BJ (cell line): ENCODE measurements around the gene PARL. TPM values are rescaled to one million over a fixed set of nuclear protein-coding genes. Genes with fewer than 3 reads are reported as not detected.

ENCODE experiments used
- CTCF ChIA-PET: fragments of 350-600 bp; formaldehyde crosslinking; extraction: SDS; loops from one replicate; lab custom pipeline; 2021; ENCODE audit warnings: antibody characterized with exemption, inconsistent platforms; lab: Yijun Ruan, JAX
- POLR2A ChIA-PET: fragments of 300-600 bp; sonication (Branson Sonifier 250); formaldehyde crosslinking; extraction: SDS; loops from one replicate; lab custom pipeline; 2021; ENCODE audit warnings: antibody characterized with exemption; lab: Charles Lee
- DNase-seq: peaks from one replicate; pipeline ENCODE4 v3.0.0-alpha.2; 2011; ENCODE audit warnings: low read depth
- H3K27me3 ChIP-seq: 2 replicates; pipeline ENCODE4 v1.6.0; 2011; ENCODE audit warnings: low read length; ENCODE audit not compliant: control insufficient read depth, insufficient read depth
- H3K36me3 ChIP-seq: 2 replicates; pipeline ENCODE4 v1.5.1; 2011; ENCODE audit warnings: low read length; ENCODE audit not compliant: control insufficient read depth, insufficient read depth
- H3K4me3 ChIP-seq: 2 replicates; pipeline ENCODE4 v1.5.1; 2011; ENCODE audit warnings: low read depth, mild to moderate bottlenecking, control low read depth, low read length
- polyA plus RNA-seq: library from polyadenylated mRNA; depleted of rRNA; stranded (reverse); fragments of >200 nt; gene quantifications from 2 replicates; pipeline ENCODE4 v1.2.3, GENCODE V29; 2011
- TF ChIP-seq, protein P1 (sequence below): IDR thresholded peaks from 2 replicates; pipeline ENCODE4 v1.5.1; 2011; ENCODE audit warnings: low read depth, mild to moderate bottlenecking, control low read depth, inconsistent platforms, low read length, moderate library complexity; ENCODE audit not compliant: insufficient read depth

PARL gene
- polyA plus RNA-seq, 1 experiment: 33.3 TPM

DNA sequence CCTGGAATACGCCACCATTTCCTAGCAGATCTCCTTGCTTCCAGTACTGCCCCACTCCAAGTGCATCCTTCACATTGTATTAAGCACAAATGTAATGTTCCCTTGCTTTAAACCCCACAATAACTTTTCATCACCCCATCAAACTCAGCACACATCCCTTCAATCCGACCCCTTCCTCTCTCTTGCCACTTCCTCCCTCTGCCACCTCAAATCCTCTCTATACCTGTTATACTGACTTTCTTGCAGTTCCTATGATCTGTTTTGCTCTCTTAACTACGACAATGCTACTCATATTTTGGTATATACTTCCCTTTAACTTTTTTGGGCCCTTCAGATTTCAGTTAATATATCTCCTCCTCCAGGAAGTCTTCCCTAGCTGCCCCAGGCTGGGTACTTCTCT is 14.1 kb downstream of the PARL start:
- POLR2A ChIA-PET: no interaction called here
- TF ChIP-seq, protein P1, sequence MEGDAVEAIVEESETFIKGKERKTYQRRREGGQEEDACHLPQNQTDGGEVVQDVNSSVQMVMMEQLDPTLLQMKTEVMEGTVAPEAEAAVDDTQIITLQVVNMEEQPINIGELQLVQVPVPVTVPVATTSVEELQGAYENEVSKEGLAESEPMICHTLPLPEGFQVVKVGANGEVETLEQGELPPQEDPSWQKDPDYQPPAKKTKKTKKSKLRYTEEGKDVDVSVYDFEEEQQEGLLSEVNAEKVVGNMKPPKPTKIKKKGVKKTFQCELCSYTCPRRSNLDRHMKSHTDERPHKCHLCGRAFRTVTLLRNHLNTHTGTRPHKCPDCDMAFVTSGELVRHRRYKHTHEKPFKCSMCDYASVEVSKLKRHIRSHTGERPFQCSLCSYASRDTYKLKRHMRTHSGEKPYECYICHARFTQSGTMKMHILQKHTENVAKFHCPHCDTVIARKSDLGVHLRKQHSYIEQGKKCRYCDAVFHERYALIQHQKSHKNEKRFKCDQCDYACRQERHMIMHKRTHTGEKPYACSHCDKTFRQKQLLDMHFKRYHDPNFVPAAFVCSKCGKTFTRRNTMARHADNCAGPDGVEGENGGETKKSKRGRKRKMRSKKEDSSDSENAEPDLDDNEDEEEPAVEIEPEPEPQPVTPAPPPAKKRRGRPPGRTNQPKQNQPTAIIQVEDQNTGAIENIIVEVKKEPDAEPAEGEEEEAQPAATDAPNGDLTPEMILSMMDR: no peak
- no peak for DNase-seq
- Histone ChIP-seq H3K36me3 (peaks cover 3% of the 10 kb centered on the region; the same call in 1 of the 2 replicates), H3K4me3 (no peak overlapping the region), H3K27me3 (no peaks in the 10 kb centered on the region)
- CTCF ChIA-PET: interaction anchor here (1.3 kb wide), 1 partner anchor 11 kb away, joined by 3 read pairs; no protein-coding TSS in a partner anchor

DNA sequence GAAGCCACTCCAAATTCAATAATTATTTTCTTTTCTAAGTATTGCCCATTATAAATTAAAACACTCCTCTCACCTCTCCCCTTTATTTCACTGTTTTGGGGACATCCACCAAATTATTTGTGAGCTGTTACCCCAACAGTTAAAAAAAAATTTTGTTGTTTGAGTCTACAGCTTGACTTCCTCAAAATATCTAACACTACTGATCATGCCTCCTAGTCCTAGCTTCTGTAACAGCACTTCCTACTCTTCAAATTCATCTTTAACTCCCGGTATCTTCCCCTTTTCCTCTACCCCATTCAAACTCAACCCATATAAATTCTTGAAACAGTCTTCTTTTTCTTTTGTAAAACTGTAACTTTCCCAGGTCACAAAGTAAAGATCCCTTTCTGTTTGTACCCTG is 15.9 kb downstream of the PARL start:
- POLR2A ChIA-PET: no interaction called here
- DNase-seq: no peak
- no peak overlapping the region for H3K4me3 ChIP-seq

DNA sequence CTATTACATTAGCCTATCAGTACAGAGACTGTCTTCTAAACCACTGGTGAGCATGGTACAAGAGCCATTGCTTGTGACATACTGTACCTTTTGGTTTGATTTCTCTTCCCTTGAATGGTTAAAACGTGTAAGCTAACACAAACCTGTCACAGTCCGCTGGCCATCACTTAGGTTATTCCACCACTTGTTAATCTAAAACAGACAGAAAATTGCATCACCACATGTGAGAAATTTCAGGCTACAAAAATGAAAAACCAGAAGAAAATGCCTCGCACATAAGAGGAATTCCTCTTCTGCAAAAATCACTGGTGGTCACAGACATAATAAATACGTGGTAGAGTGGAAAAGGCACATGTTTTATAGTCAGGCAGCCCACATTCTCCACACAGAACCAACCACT is 22.1 kb downstream of the PARL start:
- no peak for DNase-seq
- TF ChIP-seq, protein P1: no peak
- ChIA-PET CTCF (interaction anchor here (0.7 kb wide), 1 partner anchor 566 kb away, joined by 4 read pairs; no protein-coding TSS in a partner anchor), POLR2A (no interaction called here)
- Histone ChIP-seq H3K27me3 (no peaks in the 10 kb centered on the region), H3K36me3 (peaks cover 13% of the 10 kb centered on the region), H3K4me3 (no peak overlapping the region)

More for the DNA sequence above, 15.9 kb downstream of the PARL start:
- TF ChIP-seq, protein P1: no peak
- Histone ChIP-seq H3K27me3 (no peaks in the 10 kb centered on the region), H3K36me3 (peaks cover 8% of the 10 kb centered on the region)
- CTCF ChIA-PET: interaction anchor here (1.3 kb wide), 1 partner anchor 16 kb away, joined by 5 read pairs; the partner anchor contains the start of gene PARL

DNA sequence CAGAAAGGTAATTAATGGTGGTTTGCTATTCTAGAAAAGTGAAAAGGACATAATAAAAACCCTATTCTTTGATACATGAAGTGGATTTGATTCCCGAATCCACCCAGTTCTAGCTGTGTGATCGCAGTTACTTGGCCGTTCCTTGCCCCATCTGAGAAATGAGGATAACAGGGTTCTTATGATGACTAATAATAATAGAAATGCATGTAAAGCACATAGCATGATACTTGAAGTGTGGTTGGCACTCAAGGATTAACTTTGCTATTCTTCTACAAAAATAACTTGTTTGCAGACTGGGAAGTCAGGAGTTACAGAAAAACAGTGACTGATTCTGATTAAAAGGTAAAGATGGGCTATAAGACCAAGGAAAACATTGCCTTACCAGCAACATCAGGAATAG is 26.8 kb downstream of the PARL start:
- DNase-seq: no peak
- POLR2A ChIA-PET: no interaction called here
- CTCF ChIA-PET: interaction anchor here (3.6 kb wide), 1 partner anchor 27 kb away, joined by 11 read pairs; the partner anchor contains the start of gene PARL
- Histone ChIP-seq H3K27me3 (no peaks in the 10 kb centered on the region), H3K36me3 (peaks cover 7% of the 10 kb centered on the region), H3K4me3 (no peak overlapping the region)
- TF ChIP-seq, protein P1: no peak

- Histone ChIP-seq H3K4me3 (no peak overlapping the region), H3K27me3 (no peaks in the 10 kb centered on the region), H3K36me3 (peaks cover 2% of the 10 kb centered on the region)
- no peak for DNase-seq
- TF ChIP-seq, protein P1: no peak
- ChIA-PET POLR2A (no interaction called here), CTCF (no interaction called here)
These were observed 30.2 kb downstream of the PARL start for GRCh38 chr3:183854318-183855035.
